ENCODE data around the gene DAP.

DAP gene

GRCh38 chr5:10663489-10664179, 97.4 kb downstream of the DAP start:
- no peak for DNase-seq (ENCODE audit: insufficient read length, low spot score)
- no peak for FAIRE-seq
- no peak for TF ChIP-seq CTCF (IDR thresholded peaks at IDR 0.05; ENCODE audit: insufficient read depth, missing control alignments)

- no peak for TF ChIP-seq CTCF (IDR thresholded peaks at IDR 0.05; ENCODE audit: insufficient read depth, missing control alignments)
- FAIRE-seq (no peak), DNase-seq (ENCODE audit: insufficient read length, low spot score) (no peak)
Observed at GRCh38 chr5:10662661-10663488, 98.2 kb downstream of the DAP start.

- no peak for FAIRE-seq
- no peak for TF ChIP-seq CTCF (IDR thresholded peaks at IDR 0.05; ENCODE audit: insufficient read depth, missing control alignments)
- DNase-seq (ENCODE audit: insufficient read length, low spot score): no peak
Observed at GRCh38 chr5:10662083-10662482, 99.0 kb downstream of the DAP start.

DNA sequence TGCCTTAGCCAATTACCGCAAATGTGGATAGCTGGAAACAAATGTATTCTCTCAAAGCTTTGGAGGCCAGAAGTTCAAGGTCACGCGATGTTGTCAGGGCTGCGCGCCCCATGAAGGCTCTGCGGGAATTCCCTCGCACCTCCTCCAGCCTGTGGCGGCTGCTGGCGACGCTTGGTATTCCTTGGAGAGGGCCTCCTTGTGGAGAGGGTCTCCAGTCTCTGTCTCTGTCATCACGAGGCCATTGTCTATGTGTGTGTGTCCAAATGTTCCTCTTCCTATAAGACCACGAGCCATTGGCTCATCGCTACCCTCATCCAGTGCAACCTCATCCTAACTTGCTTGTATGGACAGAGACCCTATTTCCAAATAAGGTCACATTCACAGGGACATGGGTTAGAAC, 99.6 kb downstream of the DAP start:
- FAIRE-seq: no peak
- no peak for DNase-seq (ENCODE audit: insufficient read length, low spot score)
- no peak for TF ChIP-seq CTCF (IDR thresholded peaks at IDR 0.05; ENCODE audit: insufficient read depth, missing control alignments)

DNA sequence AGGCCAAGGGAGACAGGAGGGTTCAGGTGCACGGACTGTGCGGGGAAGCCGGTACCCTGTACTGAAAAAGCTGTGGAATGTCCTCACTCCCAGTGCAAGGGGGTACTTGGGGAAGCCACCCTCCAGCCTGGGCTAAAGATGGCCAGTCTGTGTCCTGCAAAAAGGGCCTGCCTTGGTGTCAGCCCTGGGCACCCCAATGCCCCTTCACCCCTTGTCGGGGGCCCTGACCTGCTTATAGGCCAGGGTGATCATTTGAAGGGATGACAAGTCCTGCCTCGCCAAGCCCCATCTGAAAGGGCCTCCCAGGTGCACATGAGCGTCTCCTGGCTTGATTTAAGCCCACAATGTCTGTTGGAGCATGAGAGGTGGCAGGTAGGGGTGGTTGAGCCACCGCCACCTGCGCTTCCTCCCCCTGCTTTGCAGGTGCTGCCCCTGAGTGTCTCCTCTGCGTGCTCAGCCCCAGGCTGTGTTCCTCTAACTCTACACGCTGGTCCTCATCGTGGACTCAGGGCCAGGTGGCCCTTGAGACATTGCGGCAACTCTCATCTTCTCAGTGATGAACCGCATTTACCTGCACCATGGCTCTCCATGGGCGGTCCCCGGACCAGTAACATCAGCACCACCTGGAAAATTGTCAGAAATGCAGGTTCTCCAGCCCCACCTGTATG, 100.2 kb downstream of the DAP start:
- no peak for DNase-seq (ENCODE audit: insufficient read length, low spot score)
- TF ChIP-seq CTCF (IDR thresholded peaks at IDR 0.05; ENCODE audit: insufficient read depth, missing control alignments): no peak
- no peak for FAIRE-seq

DNA sequence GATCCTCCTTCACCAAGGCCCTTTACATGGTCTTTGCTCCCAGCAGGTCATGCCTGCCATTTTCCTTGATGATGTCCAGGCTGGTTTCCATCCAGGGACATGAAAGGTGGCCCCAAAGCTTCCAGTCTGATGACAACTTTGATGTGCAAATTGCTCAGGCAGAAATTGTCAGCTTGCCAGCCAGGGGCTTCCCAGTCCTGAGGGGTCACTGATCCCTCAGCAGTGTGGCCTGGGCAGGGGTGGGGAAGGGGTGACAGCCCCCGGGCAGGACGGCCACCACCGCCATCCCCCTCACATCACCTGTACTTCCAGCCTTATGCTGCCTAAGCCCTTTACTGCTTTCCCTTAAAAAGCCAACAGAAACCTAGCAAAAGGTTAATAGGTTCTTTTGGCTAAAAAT, 100.9 kb downstream of the DAP start:
- TF ChIP-seq CTCF (IDR thresholded peaks at IDR 0.05; ENCODE audit: insufficient read depth, missing control alignments): no peak
- FAIRE-seq (no peak), DNase-seq (ENCODE audit: insufficient read length, low spot score) (no peak)

Data from D721Med (cell line).